Measurements from ENCODE around the gene IL27RA.

- TF ChIP-seq ATF3 (IDR thresholded peaks at IDR 0.05), result no peak
- no peak for TF ChIP-seq CTCF (IDR thresholded peaks at IDR 0.05; ENCODE audit: low read depth, low read length, missing input control)
- no peak for TF ChIP-seq EGR1 (IDR thresholded peaks at IDR 0.05; ENCODE audit: low read depth in 2 of 2)
- no peak for TF ChIP-seq REST (IDR thresholded peaks at IDR 0.05)
- no peak for TF ChIP-seq MAX (IDR thresholded peaks at IDR 0.05)
- TF ChIP-seq RXRA (IDR thresholded peaks at IDR 0.05), result no peak
- TF ChIP-seq FOXA1 (IDR thresholded peaks at IDR 0.05), result no peak
- TF ChIP-seq TAF1 (conservative IDR thresholded peaks at IDR 0.05), result no peak
- TF ChIP-seq GABPA (IDR thresholded peaks at IDR 0.05 in 1 of 2, conservative IDR thresholded peaks at IDR 0.05 in 1 of 2), result no peak
- TF ChIP-seq NR2F2 (IDR thresholded peaks at IDR 0.05), result no peak
- TF ChIP-seq ZBTB33 (IDR thresholded peaks at IDR 0.05), result no peak
- TF ChIP-seq SP1 (IDR thresholded peaks at IDR 0.05), result no peak
- TF ChIP-seq RAD21 (IDR thresholded peaks at IDR 0.05), result no peak
Measured at GRCh38 chr19:13984875-13985741, 46.5 kb upstream of the IL27RA start.

All from liver (tissue), 3 donors.